ENCODE data around the gene POLR3C. TPM values are rescaled to one million over a fixed set of nuclear protein-coding genes. Genes with fewer than 3 reads are reported as not detected.

Gene POLR3C
- total RNA-seq, 1 donor from 2014 or later = 33.5 TPM

GRCh38 chr1:145887631-145888030 lies 63.6 kb downstream of the POLR3C start:
- no peak overlapping the region for H3K27ac Mint-ChIP-seq
- no peaks in the 10 kb centered on the region for H3K36me3 Mint-ChIP-seq
- no peaks in the 10 kb centered on the region for H3K9me3 Mint-ChIP-seq
- DNase-seq (ENCODE audit: low spot score in 2 of 2, unreplicated experiment in 2 of 2) = no peak
- H3K27me3 Mint-ChIP-seq (ENCODE audit: low read depth) = peaks cover 31% of the 10 kb centered on the region
- no peak overlapping the region for H3K4me3 Mint-ChIP-seq
- peaks cover 25% of the 10 kb centered on the region for H3K4me1 Mint-ChIP-seq
- TF ChIP-seq CTCF (IDR thresholded peaks at IDR 0.05; ENCODE audit: unreplicated experiment) = no peak

- peaks cover 30% of the 10 kb centered on the region for H3K4me1 Mint-ChIP-seq
- no peak for DNase-seq (ENCODE audit: low spot score in 2 of 2, unreplicated experiment in 2 of 2)
- H3K4me3 Mint-ChIP-seq = no peak overlapping the region
These were observed 65.7 kb downstream of the POLR3C start for GRCh38 chr1:145889722-145890121.

GRCh38 chr1:145891143-145891542 lies 67.1 kb downstream of the POLR3C start:
- Mint-ChIP-seq H3K4me3 (no peak overlapping the region), H3K9me3 (no peaks in the 10 kb centered on the region), H3K4me1 (peaks cover 23% of the 10 kb centered on the region), H3K27ac (peak overlapping the region; percentile 82), H3K27me3 (ENCODE audit: low read depth) (peaks cover 4% of the 10 kb centered on the region), H3K36me3 (no peaks in the 10 kb centered on the region)
- no peak for DNase-seq (ENCODE audit: low spot score in 2 of 2, unreplicated experiment in 2 of 2)
- no peak for TF ChIP-seq CTCF (IDR thresholded peaks at IDR 0.05; ENCODE audit: unreplicated experiment)

More at GRCh38 chr1:145889722-145890121, 65.7 kb downstream of the POLR3C start:
- no peaks in the 10 kb centered on the region for H3K36me3 Mint-ChIP-seq
- TF ChIP-seq CTCF (IDR thresholded peaks at IDR 0.05; ENCODE audit: unreplicated experiment) = no peak
- no peaks in the 10 kb centered on the region for H3K9me3 Mint-ChIP-seq
- H3K27ac Mint-ChIP-seq = no peak overlapping the region
- H3K27me3 Mint-ChIP-seq (ENCODE audit: low read depth) = peaks cover 13% of the 10 kb centered on the region

- Mint-ChIP-seq H3K36me3 (no peaks in the 10 kb centered on the region), H3K9me3 (no peaks in the 10 kb centered on the region), H3K4me3 (peak overlapping the region; percentile 27), H3K4me1 (peaks cover 23% of the 10 kb centered on the region), H3K27me3 (ENCODE audit: low read depth) (peaks cover 4% of the 10 kb centered on the region), H3K27ac (peak overlapping the region; percentile 96)
- peak; percentile 73 for TF ChIP-seq CTCF (IDR thresholded peaks at IDR 0.05; ENCODE audit: unreplicated experiment)
- DNase-seq (ENCODE audit: low spot score in 2 of 2, unreplicated experiment in 2 of 2) = peak; percentile 84 to 94
These were observed 67.8 kb downstream of the POLR3C start for GRCh38 chr1:145891587-145892485.

GRCh38 chr1:145892486-145893087 lies 68.6 kb downstream of the POLR3C start:
- no peak for TF ChIP-seq CTCF (IDR thresholded peaks at IDR 0.05; ENCODE audit: unreplicated experiment)
- no peaks in the 10 kb centered on the region for H3K9me3 Mint-ChIP-seq
- no peaks in the 10 kb centered on the region for H3K36me3 Mint-ChIP-seq
- peaks cover 4% of the 10 kb centered on the region for H3K27me3 Mint-ChIP-seq (ENCODE audit: low read depth)
- H3K27ac Mint-ChIP-seq = peak overlapping the region; percentile 96
- peak overlapping the region; percentile 27 for H3K4me3 Mint-ChIP-seq
- H3K4me1 Mint-ChIP-seq = peaks cover 23% of the 10 kb centered on the region
- no peak for DNase-seq (ENCODE audit: low spot score in 2 of 2, unreplicated experiment in 2 of 2)

All from mesothelial cell of epicardium (in vitro differentiated cells).